Gastroesophageal sphincter (tissue), 3 donors: ENCODE results near the gene AGER.

Experiments used
- POLR2A ChIP-seq, 2 donors: fragments of 450-650 bp; IDR thresholded peaks; one replicate each; pipeline ENCODE4 v1.6.1; 2017; ENCODE audit warnings: antibody characterized with exemption in 2 of 2, mild to moderate bottlenecking in 2 of 2, moderate library complexity in 1 of 2
- POLR2AphosphoS5 ChIP-seq: sonication (generic); formaldehyde crosslinking; IDR thresholded peaks from one replicate; pipeline ENCODE4 v1.6.1; 2017; ENCODE audit warnings: antibody characterized with exemption
- TF ChIP-seq, protein P1 (sequence below), 4 experiments: fragments of 200-600 bp in 2 of 4; fragments of 450-650 bp in 2 of 4; sonication (generic) in 1 of 4; IDR thresholded peaks; one replicate each; pipeline ENCODE4 v1.5.1; 2017 to 2019; ENCODE audit warnings: antibody characterized with exemption in 4 of 4, mild to moderate bottlenecking in 2 of 4, moderate library complexity in 2 of 4

DNA sequence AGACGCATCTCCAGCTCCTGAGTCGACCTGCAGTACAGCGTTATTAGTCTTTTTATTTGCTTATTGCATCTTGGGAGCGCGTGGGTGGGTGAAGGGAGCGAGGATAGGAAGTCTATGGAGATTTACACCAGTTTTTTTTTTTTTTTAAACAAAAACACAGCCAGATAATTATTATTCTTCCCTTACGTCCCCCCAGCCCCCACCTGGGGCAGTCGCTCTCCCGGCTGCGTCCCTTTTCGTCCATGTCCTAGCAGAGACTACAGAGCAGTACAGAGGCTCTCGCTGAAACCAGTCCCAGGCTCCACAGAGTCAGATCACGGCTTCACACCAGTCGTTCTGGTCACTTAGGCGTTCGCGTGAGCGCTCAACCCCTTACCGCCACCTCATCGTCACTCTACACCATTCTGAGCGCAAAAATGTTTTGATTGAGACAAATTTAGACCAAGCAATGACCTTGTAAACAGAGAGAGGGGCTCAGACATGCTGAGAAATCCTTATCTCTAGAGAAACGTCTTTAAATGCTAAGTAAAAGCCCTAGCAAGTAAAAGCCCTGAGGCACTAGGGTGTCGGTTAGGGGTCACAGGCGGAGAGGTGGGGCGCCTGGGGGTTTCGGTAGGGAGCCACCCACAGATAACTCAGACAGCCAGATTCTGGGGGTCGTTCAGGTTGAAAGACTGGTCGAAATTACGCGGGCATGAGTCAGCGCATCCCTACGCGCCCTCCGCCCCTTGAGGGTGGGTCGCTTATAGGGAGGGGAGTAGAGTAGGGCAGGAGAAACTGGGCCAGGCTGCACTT, 31.1 kb downstream of the AGER start:
- TF ChIP-seq POLR2A (IDR thresholded peaks at IDR 0.05) (no peak), POLR2AphosphoS5 (no peak)
- TF ChIP-seq, protein P1, sequence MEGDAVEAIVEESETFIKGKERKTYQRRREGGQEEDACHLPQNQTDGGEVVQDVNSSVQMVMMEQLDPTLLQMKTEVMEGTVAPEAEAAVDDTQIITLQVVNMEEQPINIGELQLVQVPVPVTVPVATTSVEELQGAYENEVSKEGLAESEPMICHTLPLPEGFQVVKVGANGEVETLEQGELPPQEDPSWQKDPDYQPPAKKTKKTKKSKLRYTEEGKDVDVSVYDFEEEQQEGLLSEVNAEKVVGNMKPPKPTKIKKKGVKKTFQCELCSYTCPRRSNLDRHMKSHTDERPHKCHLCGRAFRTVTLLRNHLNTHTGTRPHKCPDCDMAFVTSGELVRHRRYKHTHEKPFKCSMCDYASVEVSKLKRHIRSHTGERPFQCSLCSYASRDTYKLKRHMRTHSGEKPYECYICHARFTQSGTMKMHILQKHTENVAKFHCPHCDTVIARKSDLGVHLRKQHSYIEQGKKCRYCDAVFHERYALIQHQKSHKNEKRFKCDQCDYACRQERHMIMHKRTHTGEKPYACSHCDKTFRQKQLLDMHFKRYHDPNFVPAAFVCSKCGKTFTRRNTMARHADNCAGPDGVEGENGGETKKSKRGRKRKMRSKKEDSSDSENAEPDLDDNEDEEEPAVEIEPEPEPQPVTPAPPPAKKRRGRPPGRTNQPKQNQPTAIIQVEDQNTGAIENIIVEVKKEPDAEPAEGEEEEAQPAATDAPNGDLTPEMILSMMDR (IDR thresholded peaks at IDR 0.05): no peak
